Stomach (tissue), 4 donors: ENCODE results near the gene TRIO.

ENCODE experiments used
- CTCF ChIP-seq, 7 experiments: fragments of 450-650 bp in 4 of 7; fragments of 200-600 bp in 3 of 7; sonication (generic) in 3 of 7; IDR thresholded peaks; one replicate each; pipeline ENCODE4 v1.5.1; 2016 to 2019; ENCODE audit warnings: antibody characterized with exemption in 7 of 7, control low read depth in 2 of 7, mild to moderate bottlenecking in 1 of 7
- EP300 ChIP-seq: sonication (generic); formaldehyde crosslinking; IDR thresholded peaks from one replicate; pipeline ENCODE4 v1.6.1; 2017; ENCODE audit warnings: antibody characterized with exemption
- POLR2A ChIP-seq, 4 donors: fragments of 450-650 bp; IDR thresholded peaks; one replicate each; pipeline ENCODE4 v1.6.1; 2016; ENCODE audit warnings: antibody characterized with exemption in 4 of 4, control low read depth in 2 of 4, mild to moderate bottlenecking in 1 of 4, moderate library complexity in 1 of 4

GRCh38 chr5:14463629-14464028 is 320.5 kb downstream of the TRIO start:
- TF ChIP-seq POLR2A (IDR thresholded peaks at IDR 0.05) (no peak), CTCF (IDR thresholded peaks at IDR 0.05) (no peak), EP300 (no peak)
